H1 (cell line): ENCODE measurements around the gene CRK. TPM values are rescaled to one million over a fixed set of nuclear protein-coding genes. Genes with fewer than 3 reads are reported as not detected.

Source experiments
- ASH2L ChIP-seq: fragments of 200-600, 300-600 bp; sonication (generic); IDR thresholded peaks from one replicate; pipeline ENCODE4 v1.7.1; 2017; ENCODE audit warnings: low read length
- CBX8 ChIP-seq: fragments of 300-800, 300-1000 bp; sonication (generic); IDR thresholded peaks from 2 replicates; pipeline ENCODE4 v1.7.1; 2016; ENCODE audit warnings: low read depth, low read length, borderline replicate concordance
- CTBP2 ChIP-seq: IDR thresholded peaks from 2 replicates; pipeline ENCODE4 v1.7.0; 2011; ENCODE audit warnings: borderline replicate concordance, mild to moderate bottlenecking, moderate library complexity, mixed read lengths, low read length; ENCODE audit not compliant: insufficient read depth, insufficient read length
- CTCF ChIP-seq, 3 experiments: IDR thresholded peaks; 1 replicate in 2 of 3; 2 replicates in 1 of 3; pipeline versions ENCODE4 v1.5.1 to v1.6.1; 2011; ENCODE audit warnings: low read length in 3 of 3, mild to moderate bottlenecking in 3 of 3, inconsistent platforms in 2 of 3, low read depth in 1 of 3, moderate library complexity in 1 of 3; ENCODE audit not compliant: insufficient read depth in 1 of 3; ENCODE audit errors: control extremely low read depth in 1 of 3
- KDM1A ChIP-seq: fragments of 200-600, 300-600 bp; sonication (generic); IDR thresholded peaks from 2 replicates; pipeline ENCODE4 v1.7.1; 2016; ENCODE audit warnings: mild to moderate bottlenecking, low read length, borderline replicate concordance
- SIX5 ChIP-seq: IDR thresholded peaks from 2 replicates; pipeline ENCODE4 v1.6.1; 2011; ENCODE audit warnings: mild to moderate bottlenecking, low read depth, low read length
- SRF ChIP-seq: IDR thresholded peaks from 2 replicates; pipeline ENCODE4 v1.6.1; 2011; ENCODE audit warnings: mild to moderate bottlenecking, low read depth, low read length, moderate library complexity
- polyA plus RNA-seq, 7 experiments: library from polyadenylated mRNA; depleted of rRNA in 3 of 7; stranded (reverse) in 5 of 7; unstranded in 2 of 7; fragments of >200 nt in 5 of 7; fragments of 200-250 nt in 2 of 7; gene quantifications; 1 replicate in 5 of 7; 2 replicates in 1 of 7; 4 replicates in 1 of 7; pipeline versions ENCODE4 v1.2.1 to v1.2.3, GENCODE V29; 2011 to 2013; ENCODE audit warnings: missing spikeins in 2 of 7, mixed read lengths in 2 of 7
- total RNA-seq: library from RNA; stranded (reverse); fragmentation: NEBNext Ultra II Directional; extraction: Animal tissue kit (Norgen Biotek cat#: 25700); gene quantifications from 2 replicates; pipeline ENCODE4 v1.2.1, GENCODE V29; 2021

CRK gene
- total and polyA plus RNA-seq, 2 of the 8 experiments (the other 6 are each of a cell fraction or from before 2014, with no cell fraction given): 32.8 to 57.1 TPM

- no peak for TF ChIP-seq SRF
- no peak for TF ChIP-seq ASH2L
- TF ChIP-seq CTCF (IDR thresholded peaks at IDR 0.05; ENCODE audit: control extremely low read depth in 1 of 3, insufficient read depth in 1 of 3, low read depth in 1 of 3, low read length in 3 of 3): no peak
- TF ChIP-seq SIX5: no peak
- no peak for TF ChIP-seq CTBP2
- no peak for TF ChIP-seq CBX8
- no peak for TF ChIP-seq KDM1A
These were observed 32.4 kb downstream of the CRK start (continued) for GRCh38 chr17:1423456-1424135.
